HepG2 (cell line): ENCODE results near the gene VPS9D1.

Experiments
- CHD2 ChIP-seq: IDR thresholded peaks from 2 replicates; pipeline ENCODE4 v1.6.1; 2011; ENCODE audit warnings: low read depth, low read length, improper control_type of control experiment
- ELK4 ChIP-seq: sonication (generic); formaldehyde crosslinking; IDR thresholded peaks from 2 replicates; pipeline ENCODE4 v1.9.0; 2021; ENCODE audit warnings: missing genetic modification reagents, borderline replicate concordance
- EZH2 ChIP-seq: conservative IDR thresholded peaks from 2 replicates; pipeline ENCODE4 v1.6.1; 2012; ENCODE audit warnings: mild to moderate bottlenecking, low read depth, low read length, moderate library complexity
- FOXM1 ChIP-seq: sonication (generic); formaldehyde crosslinking; IDR thresholded peaks from 2 replicates; pipeline ENCODE4 v1.5.0; 2020; ENCODE audit warnings: missing genetic modification reagents
- POLR2A ChIP-seq, 2 experiments: IDR thresholded peaks; 2 replicates each; pipeline ENCODE4 v1.6.1; 2011; ENCODE audit warnings: low read depth in 2 of 2, low read length in 2 of 2, mild to moderate bottlenecking in 1 of 2, moderate library complexity in 1 of 2; ENCODE audit not compliant: insufficient read depth in 1 of 2
- REST ChIP-seq, 2 experiments: IDR thresholded peaks; 2 replicates each; pipeline ENCODE4 v1.6.1; 2011 to 2012; ENCODE audit warnings: low read length in 2 of 2, borderline replicate concordance in 1 of 2, low read depth in 1 of 2, mild to moderate bottlenecking in 1 of 2, moderate library complexity in 1 of 2
- TAF1 ChIP-seq: sonication (generic); formaldehyde crosslinking; IDR thresholded peaks from 2 replicates; pipeline ENCODE4 v1.4.0; 2020; ENCODE audit warnings: missing genetic modification reagents
- ZMAT5 ChIP-seq: sonication (generic); formaldehyde crosslinking; IDR thresholded peaks from 2 replicates; pipeline ENCODE4 v1.5.0; 2020; ENCODE audit warnings: mild to moderate bottlenecking, low read depth, missing genetic modification reagents, borderline replicate concordance
- ZNF18 ChIP-seq: sonication (generic); formaldehyde crosslinking; IDR thresholded peaks from 2 replicates; pipeline ENCODE4 v1.8.0; 2022; ENCODE audit warnings: mild to moderate bottlenecking, missing genetic modification reagents; ENCODE audit not compliant: insufficient replicate concordance
- ZNF24 ChIP-seq: fragments of 450-650 bp; IDR thresholded peaks from 2 replicates; pipeline ENCODE4 v1.6.1; 2017; ENCODE audit warnings: antibody characterized with exemption, mild to moderate bottlenecking
- ZNF512 ChIP-seq: sonication (generic); formaldehyde crosslinking; IDR thresholded peaks from 2 replicates; pipeline ENCODE4 v1.4.0; 2020; ENCODE audit warnings: mild to moderate bottlenecking, missing genetic modification reagents
- TF ChIP-seq, protein P1 (sequence below): sonication (generic); formaldehyde crosslinking; IDR thresholded peaks from 2 replicates; pipeline ENCODE4 v1.5.0; 2020; ENCODE audit warnings: missing genetic modification reagents
- TF ChIP-seq, protein P2 (sequence below): sonication (generic); formaldehyde crosslinking; IDR thresholded peaks from 2 replicates; pipeline ENCODE4 v1.5.0; 2020; ENCODE audit warnings: mild to moderate bottlenecking, missing genetic modification reagents
- TF ChIP-seq, protein P3 (sequence below): sonication (generic); formaldehyde crosslinking; IDR thresholded peaks from 2 replicates; pipeline ENCODE4 v1.8.0; 2022; ENCODE audit warnings: mild to moderate bottlenecking, missing genetic modification reagents, borderline replicate concordance

- TF ChIP-seq ZNF24 (no peak), REST (IDR thresholded peaks at IDR 0.05; ENCODE audit: borderline replicate concordance in 1 of 2, low read depth in 1 of 2, low read length in 2 of 2) (no peak), ZNF18 (CRISPR knock-in tag) (no peak), FOXM1 (CRISPR knock-in tag) (no peak), TAF1 (no peak), ELK4 (no peak), EZH2 (no peak), CHD2 (no peak), POLR2A (IDR thresholded peaks at IDR 0.05; ENCODE audit: insufficient read depth in 1 of 2, low read depth in 2 of 2, low read length in 2 of 2) (no peak), ZNF512 (CRISPR knock-in tag) (no peak), ZMAT5 (no peak)
- TF ChIP-seq, protein P1, sequence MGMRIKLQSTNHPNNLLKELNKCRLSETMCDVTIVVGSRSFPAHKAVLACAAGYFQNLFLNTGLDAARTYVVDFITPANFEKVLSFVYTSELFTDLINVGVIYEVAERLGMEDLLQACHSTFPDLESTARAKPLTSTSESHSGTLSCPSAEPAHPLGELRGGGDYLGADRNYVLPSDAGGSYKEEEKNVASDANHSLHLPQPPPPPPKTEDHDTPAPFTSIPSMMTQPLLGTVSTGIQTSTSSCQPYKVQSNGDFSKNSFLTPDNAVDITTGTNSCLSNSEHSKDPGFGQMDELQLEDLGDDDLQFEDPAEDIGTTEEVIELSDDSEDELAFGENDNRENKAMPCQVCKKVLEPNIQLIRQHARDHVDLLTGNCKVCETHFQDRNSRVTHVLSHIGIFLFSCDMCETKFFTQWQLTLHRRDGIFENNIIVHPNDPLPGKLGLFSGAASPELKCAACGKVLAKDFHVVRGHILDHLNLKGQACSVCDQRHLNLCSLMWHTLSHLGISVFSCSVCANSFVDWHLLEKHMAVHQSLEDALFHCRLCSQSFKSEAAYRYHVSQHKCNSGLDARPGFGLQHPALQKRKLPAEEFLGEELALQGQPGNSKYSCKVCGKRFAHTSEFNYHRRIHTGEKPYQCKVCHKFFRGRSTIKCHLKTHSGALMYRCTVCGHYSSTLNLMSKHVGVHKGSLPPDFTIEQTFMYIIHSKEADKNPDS (CRISPR knock-in tag): no peak
- TF ChIP-seq, protein P2, sequence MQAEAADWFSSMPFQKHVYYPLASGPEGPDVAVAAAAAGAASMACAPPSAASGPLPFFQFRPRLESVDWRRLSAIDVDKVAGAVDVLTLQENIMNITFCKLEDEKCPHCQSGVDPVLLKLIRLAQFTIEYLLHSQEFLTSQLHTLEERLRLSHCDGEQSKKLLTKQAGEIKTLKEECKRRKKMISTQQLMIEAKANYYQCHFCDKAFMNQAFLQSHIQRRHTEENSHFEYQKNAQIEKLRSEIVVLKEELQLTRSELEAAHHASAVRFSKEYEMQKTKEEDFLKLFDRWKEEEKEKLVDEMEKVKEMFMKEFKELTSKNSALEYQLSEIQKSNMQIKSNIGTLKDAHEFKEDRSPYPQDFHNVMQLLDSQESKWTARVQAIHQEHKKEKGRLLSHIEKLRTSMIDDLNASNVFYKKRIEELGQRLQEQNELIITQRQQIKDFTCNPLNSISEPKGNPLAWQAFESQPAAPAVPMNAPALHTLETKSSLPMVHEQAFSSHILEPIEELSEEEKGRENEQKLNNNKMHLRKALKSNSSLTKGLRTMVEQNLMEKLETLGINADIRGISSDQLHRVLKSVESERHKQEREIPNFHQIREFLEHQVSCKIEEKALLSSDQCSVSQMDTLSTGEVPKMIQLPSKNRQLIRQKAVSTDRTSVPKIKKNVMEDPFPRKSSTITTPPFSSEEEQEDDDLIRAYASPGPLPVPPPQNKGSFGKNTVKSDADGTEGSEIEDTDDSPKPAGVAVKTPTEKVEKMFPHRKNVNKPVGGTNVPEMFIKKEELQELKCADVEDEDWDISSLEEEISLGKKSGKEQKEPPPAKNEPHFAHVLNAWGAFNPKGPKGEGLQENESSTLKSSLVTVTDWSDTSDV (CRISPR knock-in tag): no peak
- TF ChIP-seq, protein P3, sequence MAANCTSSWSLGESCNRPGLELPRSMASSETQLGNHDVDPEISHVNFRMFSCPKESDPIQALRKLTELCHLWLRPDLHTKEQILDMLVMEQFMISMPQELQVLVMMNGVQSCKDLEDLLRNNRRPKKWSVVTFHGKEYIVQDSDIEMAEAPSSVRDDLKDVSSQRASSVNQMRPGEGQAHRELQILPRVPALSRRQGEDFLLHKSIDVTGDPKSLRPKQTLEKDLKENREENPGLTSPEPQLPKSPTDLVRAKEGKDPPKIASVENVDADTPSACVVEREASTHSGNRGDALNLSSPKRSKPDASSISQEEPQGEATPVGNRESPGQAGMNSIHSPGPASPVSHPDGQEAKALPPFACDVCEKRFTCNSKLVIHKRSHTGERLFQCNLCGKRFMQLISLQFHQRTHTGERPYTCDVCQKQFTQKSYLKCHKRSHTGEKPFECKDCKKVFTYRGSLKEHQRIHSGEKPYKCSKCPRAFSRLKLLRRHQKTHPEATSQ: no peak
These were observed 29.3 kb downstream of the VPS9D1 start for GRCh38 chr16:89691231-89691985.
